ENCODE results near the gene POLG2. TPM values are rescaled to one million over a fixed set of nuclear protein-coding genes. Genes with fewer than 3 reads are reported as not detected.

The POLG2 gene
- total RNA-seq, 2 donors from 2014 or later = 3.2 to 22.1 TPM

GRCh38 chr17:64515829-64516228 is 19.0 kb upstream of the POLG2 start:
- Histone ChIP-seq H3K4me1 (ENCODE audit: control insufficient read depth in 1 of 2, low read depth in 2 of 2) (no peaks in the 10 kb centered on the region), H3K9me3 (no peaks in the 10 kb centered on the region), H3K27ac (no peak overlapping the region), H3K4me3 (no peak overlapping the region), H3K27me3 (replicated peaks; ENCODE audit: insufficient read depth) (no peaks in the 10 kb centered on the region), H3K36me3 (peaks cover 40% of the 10 kb centered on the region)
- no peak for TF ChIP-seq CTCF (IDR thresholded peaks at IDR 0.05)
- ATAC-seq (ENCODE audit: insufficient number of reproducible peaks, low FRiP score, low read depth) (no peak), DNase-seq (ENCODE audit: low spot score) (no peak)

DNA sequence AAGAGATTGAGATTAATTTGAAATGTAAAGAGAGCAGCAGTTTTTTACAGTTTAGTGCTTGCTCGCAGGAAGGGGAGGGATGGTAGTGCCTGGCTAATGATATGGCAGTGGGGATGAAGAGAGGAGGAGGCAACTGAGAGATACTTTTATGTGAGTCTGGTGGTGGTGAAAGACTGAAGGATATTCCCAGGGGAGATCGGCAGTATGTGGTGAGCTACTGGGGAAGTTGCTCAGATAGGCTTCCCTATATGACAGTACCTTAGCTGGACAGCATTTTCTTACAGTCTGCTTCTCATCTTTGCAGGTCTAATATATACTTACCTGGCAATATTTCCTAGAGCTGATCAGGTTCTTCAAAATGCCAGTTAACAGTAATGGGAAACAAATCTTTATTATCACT is 18.6 kb upstream of the POLG2 start:
- no peak for TF ChIP-seq CTCF (IDR thresholded peaks at IDR 0.05)
- DNase-seq (ENCODE audit: low spot score) (no peak), ATAC-seq (ENCODE audit: insufficient number of reproducible peaks, low FRiP score, low read depth) (no peak)
- H3K27me3 ChIP-seq (replicated peaks; ENCODE audit: insufficient read depth) = no peaks in the 10 kb centered on the region
- H3K4me3 ChIP-seq = no peak overlapping the region
- no peaks in the 10 kb centered on the region for H3K9me3 ChIP-seq
- no peaks in the 10 kb centered on the region for H3K4me1 ChIP-seq (ENCODE audit: control insufficient read depth in 1 of 2, low read depth in 2 of 2)
- H3K27ac ChIP-seq = no peak overlapping the region
- peaks cover 44% of the 10 kb centered on the region for H3K36me3 ChIP-seq

DNA sequence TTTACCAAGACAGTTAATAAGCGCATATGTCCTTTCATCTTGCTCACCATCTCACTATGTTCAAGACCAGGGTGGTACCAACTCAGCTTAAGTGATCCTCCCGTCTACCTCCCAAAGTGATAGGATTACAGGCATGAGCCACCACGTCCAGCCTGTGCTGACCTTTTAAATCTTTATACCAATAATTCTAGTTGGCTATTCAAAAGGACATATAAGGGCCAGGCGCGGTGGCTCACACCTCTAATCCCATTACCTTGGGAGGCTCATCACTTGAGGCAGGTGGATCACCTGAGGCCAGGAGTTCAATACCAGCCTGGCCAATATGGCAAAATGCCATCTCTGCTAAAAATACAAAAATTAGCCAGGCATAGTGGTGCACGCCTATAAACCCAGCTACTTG is 12.3 kb upstream of the POLG2 start:
- Histone ChIP-seq H3K4me1 (ENCODE audit: control insufficient read depth in 1 of 2, low read depth in 2 of 2) (peaks cover 18 to 23% of the 10 kb centered on the region in 2 donors), H3K36me3 (peaks cover 19% of the 10 kb centered on the region), H3K4me3 (no peak overlapping the region), H3K27ac (no peak overlapping the region), H3K27me3 (replicated peaks; ENCODE audit: insufficient read depth) (no peaks in the 10 kb centered on the region), H3K9me3 (no peaks in the 10 kb centered on the region)
- ATAC-seq (ENCODE audit: insufficient number of reproducible peaks, low FRiP score, low read depth) = no peak
- no peak for DNase-seq (ENCODE audit: low spot score)
- TF ChIP-seq CTCF (IDR thresholded peaks at IDR 0.05) = no peak

GRCh38 chr17:64508683-64509082 is 11.8 kb upstream of the POLG2 start:
- no peak overlapping the region for H3K4me3 ChIP-seq
- no peak for TF ChIP-seq CTCF (IDR thresholded peaks at IDR 0.05)
- H3K27me3 ChIP-seq (replicated peaks; ENCODE audit: insufficient read depth) = no peaks in the 10 kb centered on the region
- H3K36me3 ChIP-seq = peaks cover 23% of the 10 kb centered on the region
- H3K4me1 ChIP-seq (ENCODE audit: control insufficient read depth in 1 of 2, low read depth in 2 of 2) = peaks cover 22 to 28% of the 10 kb centered on the region in 2 donors
- no peak for DNase-seq (ENCODE audit: low spot score)
- no peaks in the 10 kb centered on the region for H3K9me3 ChIP-seq
- H3K27ac ChIP-seq = no peak overlapping the region
- no peak for ATAC-seq (ENCODE audit: insufficient number of reproducible peaks, low FRiP score, low read depth)

DNA sequence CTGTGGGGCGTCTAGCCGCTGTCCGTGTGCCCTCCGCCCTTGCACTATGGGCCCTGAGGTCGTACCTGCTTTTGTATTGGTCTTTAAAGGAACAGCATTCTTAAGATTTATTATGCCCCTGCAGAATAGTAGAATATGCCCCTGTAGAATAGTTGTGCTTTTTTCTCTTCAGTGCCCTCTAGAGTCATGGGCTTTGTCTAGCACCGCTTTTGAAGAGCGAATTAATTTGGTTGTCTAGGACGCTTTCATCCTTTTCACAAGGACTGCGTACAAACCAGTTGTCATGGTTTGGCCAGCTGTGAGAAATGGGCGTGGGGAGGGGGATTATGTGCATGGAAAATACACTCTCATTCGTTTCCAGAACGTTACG is 10.5 kb upstream of the POLG2 start:
- peak overlapping the region; percentile 91 for H3K4me3 ChIP-seq
- no peaks in the 10 kb centered on the region for H3K27me3 ChIP-seq (replicated peaks; ENCODE audit: insufficient read depth)
- H3K4me1 ChIP-seq (ENCODE audit: control insufficient read depth in 1 of 2, low read depth in 2 of 2) = peaks cover 34 to 41% of the 10 kb centered on the region in 2 donors
- ATAC-seq (ENCODE audit: insufficient number of reproducible peaks, low FRiP score, low read depth) = no peak
- H3K27ac ChIP-seq = peak overlapping the region; percentile 100
- peak; percentile 33 for TF ChIP-seq CTCF (IDR thresholded peaks at IDR 0.05)
- H3K36me3 ChIP-seq = peaks cover 36% of the 10 kb centered on the region
- no peaks in the 10 kb centered on the region for H3K9me3 ChIP-seq
- no peak for DNase-seq (ENCODE audit: low spot score)
